Naive thymus-derived CD8-positive, alpha-beta T cell (primary cell): ENCODE data around the gene RPL7L1. TPM values are rescaled to one million over a fixed set of nuclear protein-coding genes. Genes with fewer than 3 reads are reported as not detected.
"Not testable (repeated sequence)": the region's sequence is repeated elsewhere in the genome, so short reads cannot be mapped to it uniquely, and the experiment has no call there.

ENCODE experiments used
- ATAC-seq, 2 donors: fragments of 150-1000 bp; cut with Tn5 transposase in 1 of 2; sonication (Bioruptor Pico), chemical (Tn5 transposase) in 1 of 2; 1 replicate in 1 of 2; 2 replicates in 1 of 2; pipeline ENCODE4 v1.10.0; 2021; ENCODE audit warnings: mild to moderate bottlenecking in 2 of 2, moderate library complexity in 2 of 2
- POLR2A ChIA-PET: fragments of 350-600 bp; sonication (Branson Sonifier 250); formaldehyde crosslinking; loops from one replicate; lab custom pipeline; 2021; ENCODE audit warnings: antibody characterized with exemption; lab: Charles Lee
- DNase-seq, 10 donors: peaks; one replicate each; pipeline versions ENCODE4 v3.0.0 to v3.0.0-alpha.2; 2020 to 2022
- H3K27ac Mint-ChIP-seq, 10 donors: one replicate each; pipeline ENCODE4 v1.8.0; 2020 to 2022; ENCODE audit warnings: mild to moderate bottlenecking in 10 of 10, mixed read lengths in 10 of 10, moderate library complexity in 4 of 10, inconsistent platforms in 1 of 10
- H3K27me3 Mint-ChIP-seq, 5 donors: one replicate each; pipeline ENCODE4 v1.8.0; 2021 to 2022; ENCODE audit warnings: mixed read lengths in 5 of 5
- H3K36me3 Mint-ChIP-seq, 3 donors: one replicate each; pipeline ENCODE4 v1.8.0; 2020 to 2022; ENCODE audit warnings: mixed read lengths in 3 of 3, mild to moderate bottlenecking in 2 of 3, inconsistent platforms in 1 of 3
- H3K4me1 Mint-ChIP-seq, 4 donors: one replicate each; pipeline ENCODE4 v1.8.0; 2021 to 2022; ENCODE audit warnings: mixed read lengths in 4 of 4
- H3K4me3 Mint-ChIP-seq, 10 donors: one replicate each; pipeline ENCODE4 v1.8.0; 2020 to 2022; ENCODE audit warnings: mild to moderate bottlenecking in 10 of 10, mixed read lengths in 10 of 10, moderate library complexity in 6 of 10, inconsistent platforms in 1 of 10
- H3K9me3 Mint-ChIP-seq, 9 donors: one replicate each; pipeline ENCODE4 v1.8.0; 2020 to 2022; ENCODE audit warnings: mixed read lengths in 9 of 9, mild to moderate bottlenecking in 3 of 9, inconsistent platforms in 1 of 9, moderate library complexity in 1 of 9
- polyA plus RNA-seq, 3 donors: library from polyadenylated mRNA; unstranded; fragments of 300-500 nt; fragmentation: Illumina TruSeq; gene quantifications; one replicate each; pipeline ENCODE4 v1.2.3, GENCODE V29; 2021
- total RNA-seq, 8 experiments: library from RNA in 2 of 8; stranded (reverse) in 2 of 8; gene quantifications; one replicate each; pipeline ENCODE4 v1.2.3 and lab custom pipeline; 2021 to 2026

Gene RPL7L1
- total and polyA plus RNA-seq, 5 experiments from 2014 or later: 65.3 to 135 (median 87.9) TPM

DNA sequence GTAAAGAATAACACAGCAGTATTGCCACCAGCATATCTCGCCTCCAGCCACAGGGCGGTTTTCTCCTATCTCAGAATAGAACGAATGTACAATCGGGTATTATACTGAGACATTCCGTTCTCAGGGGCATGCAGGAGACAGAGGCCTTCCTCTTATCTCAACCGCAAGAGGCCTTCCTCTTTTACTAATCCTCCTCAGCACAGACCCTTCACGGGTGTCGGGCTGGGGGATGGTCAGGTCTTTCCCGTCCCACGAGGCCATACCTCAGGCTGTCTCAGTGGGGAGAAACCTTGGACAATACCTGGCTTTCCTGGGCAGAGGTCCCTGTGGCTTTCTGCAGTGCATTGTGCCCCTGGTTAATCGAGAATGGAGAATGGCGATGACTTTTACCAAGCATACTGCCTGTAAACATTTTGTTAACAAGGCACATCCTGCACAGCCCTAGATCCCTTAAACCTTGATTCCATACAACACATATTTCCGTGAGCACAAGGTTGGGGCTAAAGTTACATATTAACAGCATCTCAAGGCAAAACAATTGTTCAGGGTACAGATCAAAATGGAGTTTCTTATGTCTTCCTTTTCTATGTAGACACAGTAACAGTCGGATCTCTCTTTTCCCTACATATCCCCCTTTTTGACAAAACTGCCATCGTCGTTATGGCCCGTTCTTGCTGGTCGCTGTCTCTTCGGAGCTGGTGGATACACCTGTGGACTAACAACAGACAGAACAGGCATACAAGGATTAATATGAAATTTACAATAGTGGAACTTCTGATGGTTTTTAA, 14.8 kb downstream of the RPL7L1 start:
- ATAC-seq, H3K4me3 Mint-ChIP-seq, H3K36me3 Mint-ChIP-seq, H3K9me3 Mint-ChIP-seq, DNase-seq, H3K27me3 Mint-ChIP-seq: not testable (repeated sequence)
- peak overlapping the region in 2 of 10 donors; percentile 60 to 79 for H3K27ac Mint-ChIP-seq
- POLR2A ChIA-PET: interaction anchor here (0.6 to 5.3 kb wide), 2 partner anchors 111 to 113 kb away, joined by 3 to 43 read pairs; partner anchors contain the start of gene BICRAL
- peaks cover 5 to 32% (median 18%) of the 10 kb centered on the region in 4 donors for H3K4me1 Mint-ChIP-seq

DNA sequence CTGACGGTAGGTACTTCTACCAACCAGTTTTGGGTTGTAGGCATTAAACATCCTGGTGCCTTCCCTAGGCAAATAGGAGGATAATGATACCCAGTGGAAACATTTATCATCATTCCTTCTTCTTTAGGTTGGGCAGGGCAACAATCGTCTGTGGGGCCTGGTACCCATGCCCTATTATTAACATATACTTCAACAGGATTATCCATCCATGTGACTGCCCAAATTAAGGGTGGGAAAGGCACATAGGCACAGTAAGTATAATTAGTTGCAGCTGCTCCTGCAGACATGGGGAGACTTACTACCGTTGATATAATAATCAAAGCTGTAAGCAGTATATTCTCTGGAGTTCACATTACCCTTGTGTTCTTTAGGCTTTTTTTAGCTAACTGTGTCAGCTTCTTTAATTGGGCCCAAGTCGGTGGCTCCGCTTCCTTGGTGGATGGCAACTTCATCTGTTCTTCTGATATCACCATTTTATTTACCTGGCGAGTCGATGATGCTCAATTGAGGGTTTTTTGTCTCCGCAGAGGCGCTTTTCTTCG, 16.8 kb downstream of the RPL7L1 start:
- no peak overlapping the region for H3K27ac Mint-ChIP-seq
- H3K9me3 Mint-ChIP-seq: no peaks in the 10 kb centered on the region
- H3K4me3 Mint-ChIP-seq: no peak overlapping the region
- no peaks in the 10 kb centered on the region for H3K27me3 Mint-ChIP-seq
- POLR2A ChIA-PET: interaction anchor here (0.5 to 1.7 kb wide), 4 partner anchors 16 to 146 kb away, joined by 3 to 4 read pairs (median 3); partner anchors contain the start of genes CNPY3 and RPL7L1
- H3K4me1 Mint-ChIP-seq: peaks cover 0 to 15% (median 5%) of the 10 kb centered on the region in 4 donors
- DNase-seq (no peak), ATAC-seq (no peak)
- no peaks in the 10 kb centered on the region for H3K36me3 Mint-ChIP-seq

DNA sequence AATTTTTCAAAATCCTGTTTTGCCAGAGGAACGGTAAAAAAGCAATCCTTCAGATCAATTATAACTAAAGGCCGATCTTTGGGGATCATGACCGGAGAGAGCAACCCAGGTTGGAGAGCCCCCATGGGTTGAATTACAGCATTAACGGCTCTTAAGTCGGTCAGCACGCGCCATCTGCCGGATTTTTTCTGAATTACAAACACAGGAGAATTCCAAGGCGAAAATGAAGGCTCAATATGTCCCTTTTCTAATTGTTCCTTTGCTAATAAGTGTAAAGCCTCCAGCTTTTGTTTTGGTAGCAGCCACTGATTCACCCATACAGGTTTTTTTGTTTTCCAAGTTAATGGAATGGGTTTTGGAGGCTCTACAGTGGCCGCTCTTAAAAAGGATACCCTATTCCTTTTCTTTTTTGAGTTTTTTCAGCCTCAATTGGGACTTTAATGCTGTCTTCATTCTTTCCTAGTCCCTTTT, 19.5 kb downstream of the RPL7L1 start:
- H3K27ac Mint-ChIP-seq: peak overlapping the region in 4 of 10 donors; percentile 47 to 88 (median 68)
- peak overlapping the region in 1 of 10 donors; percentile 2 for H3K4me3 Mint-ChIP-seq
- POLR2A ChIA-PET: interaction anchor here (0.5 kb wide), 1 partner anchor 21 kb away, joined by 3 read pairs; no protein-coding TSS in a partner anchor
- DNase-seq: peak; percentile 41 to 86 (median 72)
- H3K36me3 Mint-ChIP-seq: no peaks in the 10 kb centered on the region
- H3K27me3 Mint-ChIP-seq: no peaks in the 10 kb centered on the region
- ATAC-seq: peak in 1 of 2 donors; percentile 52
- H3K9me3 Mint-ChIP-seq: no peaks in the 10 kb centered on the region
- peaks cover 0 to 20% (median 11%) of the 10 kb centered on the region in 4 donors for H3K4me1 Mint-ChIP-seq

DNA sequence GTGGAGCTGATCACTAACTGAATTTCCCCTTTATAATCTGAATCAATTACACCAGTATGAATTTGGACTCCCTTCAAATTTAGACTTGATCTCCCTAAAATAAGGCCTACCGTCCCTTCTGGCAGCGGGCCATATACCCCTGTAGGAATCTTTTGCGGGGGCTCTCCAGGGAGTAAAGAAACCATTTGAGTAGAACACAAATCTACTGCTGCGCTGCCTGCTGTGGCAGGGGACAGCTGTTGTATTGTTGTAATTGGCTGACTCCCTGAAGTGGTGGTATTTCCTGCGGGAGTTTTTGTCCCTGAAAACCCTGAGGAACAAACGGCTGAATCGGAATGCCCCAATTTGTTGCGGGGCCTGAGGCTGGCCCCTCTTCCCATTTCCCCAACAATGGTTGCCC, 20.5 kb downstream of the RPL7L1 start:
- Mint-ChIP-seq H3K27me3 (no peaks in the 10 kb centered on the region), H3K9me3 (no peaks in the 10 kb centered on the region), H3K4me1 (peaks cover 0 to 14% (median 11%) of the 10 kb centered on the region in 4 donors), H3K4me3 (no peak overlapping the region), H3K36me3 (no peaks in the 10 kb centered on the region), H3K27ac (no peak overlapping the region)
- ATAC-seq (no peak), DNase-seq (no peak)
- POLR2A ChIA-PET: interaction anchor here (0.9 to 3.6 kb wide), 2 partner anchors 238 to 243 kb away, joined by 4 to 32 read pairs; no protein-coding TSS in a partner anchor

DNA sequence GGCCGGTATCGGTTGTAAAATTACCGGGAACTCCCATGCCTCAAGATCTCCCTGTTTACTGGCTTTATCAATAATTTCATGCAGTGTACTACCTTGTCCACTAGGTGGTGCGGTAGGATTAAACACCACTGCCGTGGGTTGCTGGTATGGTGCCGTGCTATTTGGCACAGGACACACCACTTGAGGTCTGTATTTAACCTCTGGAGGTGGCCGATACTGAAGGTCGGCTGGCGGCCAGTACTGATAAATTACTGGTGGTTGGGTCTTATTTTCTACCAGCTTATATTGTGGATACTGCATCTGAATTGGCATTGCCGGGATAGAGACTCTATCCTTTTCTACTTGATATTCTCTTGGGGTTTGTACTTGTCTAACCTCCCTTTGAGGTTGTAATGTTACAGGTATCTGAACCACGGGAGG, 22.1 kb downstream of the RPL7L1 start:
- H3K4me1 Mint-ChIP-seq: peaks cover 0 to 14% (median 11%) of the 10 kb centered on the region in 4 donors
- no peaks in the 10 kb centered on the region for H3K9me3 Mint-ChIP-seq
- DNase-seq (peak; percentile 21 to 84 (median 70)), ATAC-seq (peak; percentile 90 to 96)
- H3K27ac Mint-ChIP-seq: no peak overlapping the region
- POLR2A ChIA-PET: interaction anchor here (1.0 to 3.6 kb wide), 3 partner anchors 28 to 245 kb away, joined by 3 to 32 read pairs (median 6); no protein-coding TSS in a partner anchor
- peak overlapping the region in 2 of 10 donors; percentile 26 to 28 for H3K4me3 Mint-ChIP-seq
- H3K36me3 Mint-ChIP-seq: no peaks in the 10 kb centered on the region
- H3K27me3 Mint-ChIP-seq: no peaks in the 10 kb centered on the region

DNA sequence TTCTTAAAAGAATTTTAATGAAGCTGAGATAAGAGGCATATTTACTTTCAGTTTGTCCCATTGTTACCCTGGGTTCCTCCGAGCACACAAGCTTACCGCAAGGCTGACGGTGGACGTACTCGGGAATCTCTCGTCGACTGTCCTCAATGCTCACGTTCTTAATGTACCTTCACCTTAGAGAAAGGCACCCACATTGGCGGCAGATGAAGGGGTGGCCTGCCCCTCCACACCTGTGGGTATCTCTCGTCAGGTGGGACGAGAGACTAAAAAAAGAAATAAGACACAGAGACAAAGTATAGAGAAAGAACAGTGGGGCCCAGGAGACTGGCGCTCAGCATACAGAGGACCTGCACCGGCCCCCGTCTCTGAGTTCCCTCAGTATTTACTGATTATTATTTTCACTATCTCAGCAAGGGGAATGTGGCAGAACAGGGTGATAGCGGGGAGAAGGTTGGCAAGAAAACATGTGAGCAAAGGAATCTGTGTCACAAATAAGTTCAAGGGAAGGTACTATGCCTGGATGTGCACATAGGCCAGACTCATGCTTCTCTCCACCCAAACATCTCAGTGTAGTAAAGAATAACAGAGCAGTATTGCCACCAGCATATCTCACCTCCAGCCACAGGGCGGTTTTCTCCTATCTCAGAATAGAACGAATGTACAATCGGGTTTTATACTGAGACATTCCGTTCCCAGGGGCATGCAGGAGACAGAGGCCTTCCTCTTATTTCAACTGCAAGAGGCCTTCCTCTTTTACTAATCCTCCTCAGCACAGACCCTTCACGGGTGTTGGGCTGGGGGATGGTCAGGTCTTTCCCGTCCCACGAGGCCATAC, 23.2 kb downstream of the RPL7L1 start:
- H3K9me3 Mint-ChIP-seq, H3K27me3 Mint-ChIP-seq, DNase-seq, ATAC-seq, H3K36me3 Mint-ChIP-seq: not testable (repeated sequence)
- Mint-ChIP-seq H3K4me1 (peaks cover 0 to 14% (median 11%) of the 10 kb centered on the region in 4 donors), H3K27ac (peak overlapping the region in 6 of 10 donors; percentile 31 to 88 (median 73)), H3K4me3 (peak overlapping the region in 5 of 10 donors; percentile 5 to 56 (median 43))
- POLR2A ChIA-PET: interaction anchor here (3.6 kb wide), 1 partner anchor 240 kb away, joined by 32 read pairs; no protein-coding TSS in a partner anchor

DNA sequence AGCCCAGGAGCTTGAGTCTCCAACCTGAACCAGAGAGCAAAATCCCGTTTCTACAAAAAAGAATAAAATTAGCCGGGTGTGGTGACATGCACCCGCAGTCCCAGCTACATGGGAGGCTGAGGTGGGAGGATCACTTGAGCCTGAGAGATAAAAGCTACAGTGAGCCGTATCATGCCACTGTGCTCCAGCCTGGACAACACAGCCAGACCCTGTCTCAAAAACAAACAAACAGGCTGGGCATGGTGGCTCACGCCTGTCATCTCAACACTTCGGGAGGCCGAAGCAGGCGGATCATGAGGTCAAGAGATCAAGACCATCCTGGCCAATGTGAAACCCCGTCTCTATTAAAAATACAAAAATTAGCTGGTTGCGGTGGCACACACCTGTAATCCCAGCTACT, 25.1 kb downstream of the RPL7L1 start:
- ATAC-seq (no peak), DNase-seq (no peak)
- Mint-ChIP-seq H3K36me3 (no peaks in the 10 kb centered on the region), H3K4me3 (no peak overlapping the region), H3K4me1 (peaks cover 0 to 13% (median 8%) of the 10 kb centered on the region in 4 donors), H3K27me3 (no peaks in the 10 kb centered on the region), H3K9me3 (no peaks in the 10 kb centered on the region), H3K27ac (peak overlapping the region in 1 of 10 donors; percentile 24)
- POLR2A ChIA-PET: interaction anchor here (0.7 kb wide), 1 partner anchor 112 kb away, joined by 6 read pairs; no protein-coding TSS in a partner anchor

DNA sequence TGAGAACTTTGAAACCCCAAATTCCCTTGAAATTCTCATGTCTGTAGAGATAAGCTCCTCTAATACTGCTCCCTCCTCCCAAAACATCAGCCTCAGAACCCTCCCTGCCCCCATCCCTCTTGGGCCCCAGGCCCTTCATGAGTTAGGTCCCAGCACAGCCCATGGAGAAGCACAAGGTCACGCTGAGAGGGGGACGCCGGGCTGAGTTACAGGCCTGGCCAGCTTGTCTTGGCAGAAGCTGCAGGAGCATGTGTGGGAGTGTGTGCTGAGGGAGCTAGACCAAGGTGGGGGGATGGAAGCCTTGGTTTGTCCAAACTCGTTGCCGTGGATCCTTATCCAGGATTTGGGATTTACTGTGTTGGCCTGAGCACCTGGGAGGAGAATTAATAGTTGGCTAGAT, 27.9 kb downstream of the RPL7L1 start:
- POLR2A ChIA-PET: no interaction called here
- Mint-ChIP-seq H3K27me3 (peaks cover 3 to 8% (median 4%) of the 10 kb centered on the region in 5 donors), H3K9me3 (no peaks in the 10 kb centered on the region), H3K4me3 (no peak overlapping the region), H3K27ac (no peak overlapping the region), H3K4me1 (peaks cover 3 to 7% (median 5%) of the 10 kb centered on the region in 4 donors), H3K36me3 (no peaks in the 10 kb centered on the region)
- ATAC-seq: no peak
- no peak for DNase-seq

DNA sequence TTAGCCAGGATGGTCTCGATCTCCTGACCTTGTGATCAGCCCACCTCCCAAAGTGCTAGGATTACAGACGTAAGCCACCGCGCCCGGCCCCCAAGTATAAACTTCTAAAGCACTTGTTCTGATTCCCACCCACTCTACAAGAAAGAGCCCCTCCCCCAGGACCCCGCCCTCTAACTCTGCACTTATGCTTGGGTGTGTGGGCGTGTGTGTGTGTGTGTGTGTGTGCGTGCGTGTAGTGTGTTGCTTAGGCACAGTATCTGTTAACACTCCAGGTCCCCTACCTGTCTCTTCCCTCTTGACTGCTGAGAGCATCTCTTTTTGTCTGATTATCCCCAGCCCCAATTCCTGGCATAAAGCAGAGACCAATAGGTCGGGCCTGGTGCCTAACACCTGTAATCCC, 30.4 kb downstream of the RPL7L1 start:
- H3K4me1 Mint-ChIP-seq: peaks cover 3 to 6% (median 3%) of the 10 kb centered on the region in 4 donors

DNA sequence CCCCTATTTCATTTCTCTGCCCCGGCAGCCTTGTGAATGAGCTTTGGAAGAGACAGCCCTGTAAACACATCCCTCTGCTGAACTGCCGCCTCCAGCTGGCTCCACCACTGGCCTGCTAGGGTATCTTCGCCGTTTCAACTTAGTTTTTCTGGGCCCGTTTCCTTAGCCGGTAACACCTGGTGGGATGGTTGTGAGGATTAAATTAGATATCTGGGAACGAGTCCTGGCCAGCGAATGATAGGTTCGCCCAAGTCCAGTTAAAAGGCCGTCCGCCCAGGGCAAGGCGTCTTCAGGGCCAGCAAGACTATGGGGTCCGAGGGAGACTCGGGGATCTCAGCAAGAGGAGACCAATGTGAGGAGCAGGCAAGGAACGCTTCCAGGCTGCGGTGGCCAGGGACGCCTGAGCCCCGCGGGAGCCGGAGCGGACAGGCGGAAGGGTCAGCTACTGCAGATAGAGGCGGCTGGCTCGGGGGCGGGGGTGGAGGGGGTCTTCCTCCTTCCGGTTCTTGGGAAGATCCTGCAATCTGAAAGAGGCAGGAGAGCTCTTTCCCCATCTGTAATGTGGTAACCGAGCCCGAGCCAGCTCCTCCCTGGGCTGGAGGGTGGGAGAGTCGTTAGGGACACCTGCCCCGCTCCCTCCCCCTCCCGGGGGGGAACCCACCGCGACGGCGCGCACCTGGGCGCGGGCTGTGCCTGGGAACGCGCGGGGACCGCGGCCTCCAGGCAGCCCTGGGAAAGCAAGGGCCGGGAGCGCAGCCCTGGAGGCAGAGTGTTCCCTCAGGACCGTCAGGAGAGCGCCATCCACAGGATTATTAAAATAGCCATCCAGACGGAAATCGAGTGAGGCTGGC, 32.0 kb downstream of the RPL7L1 start:
- no peaks in the 10 kb centered on the region for H3K9me3 Mint-ChIP-seq
- H3K27ac Mint-ChIP-seq: peak overlapping the region in 3 of 10 donors; percentile 24 to 84 (median 65)
- no peaks in the 10 kb centered on the region for H3K36me3 Mint-ChIP-seq
- H3K4me3 Mint-ChIP-seq: peak overlapping the region; percentile 19 to 80 (median 72)
- POLR2A ChIA-PET: interaction anchor here (0.7 to 1.0 kb wide), 3 partner anchors 18 to 615 kb away, joined by 3 to 9 read pairs (median 8); partner anchors contain the start of gene CNPY3
- peak; percentile 37 to 44 for ATAC-seq
- peaks cover 3 to 6% (median 3%) of the 10 kb centered on the region in 4 donors for H3K4me1 Mint-ChIP-seq
- DNase-seq: no peak
- H3K27me3 Mint-ChIP-seq: peaks cover 6 to 13% (median 6%) of the 10 kb centered on the region in 5 donors

More for the DNA sequence above, 30.4 kb downstream of the RPL7L1 start:
- H3K4me3 Mint-ChIP-seq: no peak overlapping the region
- H3K9me3 Mint-ChIP-seq: no peaks in the 10 kb centered on the region
- H3K36me3 Mint-ChIP-seq: no peaks in the 10 kb centered on the region
- H3K27me3 Mint-ChIP-seq: peaks cover 6 to 13% (median 6%) of the 10 kb centered on the region in 5 donors
- DNase-seq (no peak), ATAC-seq (no peak)
- POLR2A ChIA-PET: no interaction called here
- H3K27ac Mint-ChIP-seq: no peak overlapping the region

DNA sequence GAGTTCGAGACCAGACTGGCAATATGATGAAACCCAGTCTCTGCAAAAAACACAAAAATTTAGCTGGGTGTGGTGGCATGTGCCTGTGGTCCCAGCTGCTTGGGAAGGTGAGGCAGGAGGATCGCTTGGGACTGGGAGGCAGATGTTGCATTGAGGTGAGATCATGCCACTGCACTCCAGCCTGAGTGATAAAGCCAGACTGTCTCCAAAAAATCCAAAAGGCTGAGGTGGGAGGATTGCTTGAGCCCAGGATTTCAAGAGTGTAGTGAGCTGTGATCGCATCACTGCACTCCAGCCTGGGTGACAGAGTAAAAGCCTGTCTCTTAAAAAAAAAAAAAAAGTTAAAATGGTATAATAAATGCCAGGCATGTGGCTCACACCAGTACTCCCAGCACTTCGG, 35.1 kb downstream of the RPL7L1 start:
- ATAC-seq (no peak), DNase-seq (no peak)
- H3K36me3 Mint-ChIP-seq: no peaks in the 10 kb centered on the region
- peaks cover 3 to 6% (median 3%) of the 10 kb centered on the region in 4 donors for H3K4me1 Mint-ChIP-seq
- POLR2A ChIA-PET: interaction anchor here (0.7 to 1.5 kb wide), 5 partner anchors 8 to 334 kb away, joined by 3 to 8 read pairs (median 4); partner anchors contain the start of gene CNPY3
- no peak overlapping the region for H3K4me3 Mint-ChIP-seq
- H3K27ac Mint-ChIP-seq: no peak overlapping the region
- H3K9me3 Mint-ChIP-seq: no peaks in the 10 kb centered on the region
- H3K27me3 Mint-ChIP-seq: peaks cover 6 to 13% (median 6%) of the 10 kb centered on the region in 5 donors
